H1 (cell line): ENCODE data around the gene FITM1. TPM values are rescaled to one million over a fixed set of nuclear protein-coding genes. Genes with fewer than 3 reads are reported as not detected.

Source experiments
- CTCF ChIA-PET: fragments of 300-600 bp; sonication (Branson Sonifier 250); formaldehyde crosslinking; loops from one replicate; lab custom pipeline; 2021; ENCODE audit not compliant: partially characterized antibody; lab: Charles Lee
- POLR2A ChIA-PET: fragments of 300-600 bp; sonication (Branson Sonifier 250); formaldehyde crosslinking; loops from one replicate; lab custom pipeline; 2021; ENCODE audit warnings: inconsistent platforms; ENCODE audit not compliant: partially characterized antibody; lab: Charles Lee
- DNase-seq, 2 experiments: peaks; one replicate each; pipeline versions ENCODE4 v3.0.0 to v3.0.0-alpha.2; 2010 to 2022; ENCODE audit warnings: low spot score in 2 of 2, low read depth in 1 of 2, mixed read lengths in 1 of 2
- FAIRE-seq: peaks from 2 replicates; lab custom pipeline; 2011; peaks lifted over from hg19 to GRCh38; lab: Jason Lieb, UNC
- H2AFZ ChIP-seq: 2 replicates; pipeline ENCODE4 v1.8.1; 2012; ENCODE audit warnings: low read length, inconsistent platforms
- H2AK5ac ChIP-seq: 2 replicates; pipeline ENCODE4 v1.6.1; 2013; ENCODE audit warnings: low read depth, low read length
- H2BK120ac ChIP-seq: replicated peaks from 2 replicates; pipeline ENCODE3; 2013; ENCODE audit warnings: low read depth, low read length, inconsistent platforms
- H2BK12ac ChIP-seq: 2 replicates; pipeline ENCODE4 v1.6.1; 2013; ENCODE audit warnings: low read depth, low read length
- H2BK15ac ChIP-seq: 2 replicates; pipeline ENCODE4 v1.6.1; 2013; ENCODE audit warnings: low read length
- H2BK20ac ChIP-seq: 2 replicates; pipeline ENCODE4 v1.6.1; 2013; ENCODE audit warnings: low read length
- H2BK5ac ChIP-seq: 2 replicates; pipeline ENCODE4 v1.6.1; 2013; ENCODE audit warnings: low read depth, low read length
- H3K14ac ChIP-seq: 2 replicates; pipeline ENCODE4 v1.6.1; 2013; ENCODE audit warnings: inconsistent platforms; ENCODE audit not compliant: insufficient read length
- H3K18ac ChIP-seq: 2 replicates; pipeline ENCODE4 v1.6.1; 2013; ENCODE audit warnings: low read length; ENCODE audit errors: extremely low read depth
- H3K23ac ChIP-seq: 2 replicates; pipeline ENCODE4 v1.6.1; 2013; ENCODE audit warnings: inconsistent platforms; ENCODE audit not compliant: insufficient read length
- H3K23me2 ChIP-seq: 2 replicates; pipeline ENCODE4 v1.6.1; 2013; ENCODE audit warnings: low read depth, low read length
- H3K27ac ChIP-seq: 2 replicates; pipeline ENCODE4 v1.6.1; 2011; ENCODE audit warnings: low read depth, low read length, inconsistent platforms
- H3K27me3 ChIP-seq, 4 experiments: replicated peaks in 1 of 4; 1 replicate in 1 of 4; 2 replicates in 3 of 4; pipeline versions ENCODE4 v1.6.1 to v1.8.1; 2011 to 2013; ENCODE audit warnings: low read length in 3 of 4, mild to moderate bottlenecking in 3 of 4, inconsistent platforms in 2 of 4, mixed read lengths in 2 of 4, moderate library complexity in 1 of 4; ENCODE audit not compliant: control insufficient read depth in 3 of 4, insufficient read depth in 3 of 4; ENCODE audit errors: extremely low read depth in 1 of 4
- H3K36me3 ChIP-seq, 4 experiments: 2 replicates each; pipeline versions ENCODE4 v1.6.1 to v1.8.1; 2011 to 2013; ENCODE audit warnings: mild to moderate bottlenecking in 4 of 4, low read length in 3 of 4, moderate library complexity in 2 of 4, control low read depth in 1 of 4, inconsistent platforms in 1 of 4; ENCODE audit not compliant: insufficient read depth in 4 of 4, control insufficient read depth in 2 of 4
- H3K4ac ChIP-seq: replicated peaks from 2 replicates; pipeline ENCODE3; 2013; ENCODE audit warnings: low read length, low read depth, mixed read lengths, inconsistent platforms; ENCODE audit not compliant: insufficient read length
- H3K4me1 ChIP-seq, 4 experiments: replicated peaks in 1 of 4; 1 replicate in 1 of 4; 2 replicates in 3 of 4; pipeline versions ENCODE4 v1.6.1 to v1.8.1; 2011 to 2013; ENCODE audit warnings: low read length in 3 of 4, inconsistent platforms in 2 of 4, mixed read lengths in 1 of 4; ENCODE audit not compliant: insufficient read depth in 4 of 4, control insufficient read depth in 3 of 4
- H3K4me2 ChIP-seq, 2 experiments: 2 replicates each; pipeline versions ENCODE4 v1.6.1 to v1.8.1; 2011 to 2013; ENCODE audit warnings: low read depth in 2 of 2, low read length in 2 of 2, control low read depth in 1 of 2, inconsistent platforms in 1 of 2, mild to moderate bottlenecking in 1 of 2; ENCODE audit not compliant: insufficient read depth in 1 of 2
- H3K4me3 ChIP-seq, 4 experiments: fragments of 200-600, 300-600 bp in 1 of 4; sonication (generic), shearing (Covaris generic), sonication (Bioruptor Twin) in 1 of 4; 2 replicates each; pipeline versions ENCODE4 v1.5.1 to v1.8.1; 2011 to 2016; ENCODE audit warnings: low read length in 4 of 4, low read depth in 3 of 4, control low read depth in 2 of 4, inconsistent platforms in 2 of 4, mild to moderate bottlenecking in 2 of 4, mixed read lengths in 1 of 4, moderate library complexity in 1 of 4; ENCODE audit not compliant: insufficient read depth in 2 of 4; ENCODE audit errors: extremely low read depth in 1 of 4
- H3K56ac ChIP-seq: replicated peaks from 2 replicates; pipeline ENCODE3; 2013; ENCODE audit warnings: low read depth, mild to moderate bottlenecking, mixed read lengths, low read length, inconsistent platforms; ENCODE audit not compliant: insufficient read length
- H3K79me1 ChIP-seq: 2 replicates; pipeline ENCODE4 v1.6.1; 2013; ENCODE audit warnings: low read depth, low read length, control low read depth
- H3K79me2 ChIP-seq, 2 experiments: 2 replicates each; pipeline versions ENCODE4 v1.6.1 to v1.8.1; 2012 to 2013; ENCODE audit warnings: low read length in 2 of 2, mild to moderate bottlenecking in 2 of 2, inconsistent platforms in 1 of 2; ENCODE audit not compliant: insufficient read depth in 2 of 2, control insufficient read depth in 1 of 2
- H3K9ac ChIP-seq, 4 experiments: replicated peaks in 1 of 4; 1 replicate in 1 of 4; 2 replicates in 3 of 4; pipeline versions ENCODE4 v1.6.1 to v1.8.1; 2011 to 2013; ENCODE audit warnings: low read depth in 3 of 4, low read length in 3 of 4, control low read depth in 2 of 4, mild to moderate bottlenecking in 2 of 4, moderate library complexity in 2 of 4, inconsistent platforms in 1 of 4; ENCODE audit errors: extremely low read depth in 1 of 4
- H3K9me3 ChIP-seq, 2 experiments: 2 replicates each; pipeline versions ENCODE4 v1.6.1 to v1.8.1; 2012 to 2013; ENCODE audit warnings: mild to moderate bottlenecking in 2 of 2, moderate library complexity in 2 of 2, control low read depth in 1 of 2, inconsistent platforms in 1 of 2, low read depth in 1 of 2, low read length in 1 of 2, mixed read lengths in 1 of 2; ENCODE audit not compliant: insufficient read depth in 2 of 2
- H4K20me1 ChIP-seq, 2 experiments: replicated peaks in 1 of 2; 2 replicates each; pipeline versions ENCODE3 to v1.8.1; 2011 to 2013; ENCODE audit warnings: inconsistent platforms in 2 of 2, low read length in 2 of 2, mild to moderate bottlenecking in 1 of 2; ENCODE audit not compliant: insufficient read depth in 2 of 2, control insufficient read depth in 1 of 2
- H4K5ac ChIP-seq: 2 replicates; pipeline ENCODE4 v1.6.1; 2013; ENCODE audit warnings: low read length, low read depth, mixed read lengths, inconsistent platforms; ENCODE audit not compliant: insufficient read length
- H4K8ac ChIP-seq: 2 replicates; pipeline ENCODE4 v1.8.0; 2013; ENCODE audit warnings: mild to moderate bottlenecking, moderate library complexity, low read length, inconsistent platforms; ENCODE audit not compliant: insufficient read depth; ENCODE audit errors: extremely low read depth
- H4K91ac ChIP-seq: replicated peaks from 2 replicates; pipeline ENCODE3; 2013; ENCODE audit warnings: low read length, mixed read lengths, inconsistent platforms; ENCODE audit not compliant: insufficient read length
- CEBPB ChIP-seq: IDR thresholded peaks from 2 replicates; pipeline ENCODE4 v1.6.1; 2012; ENCODE audit warnings: low read depth, low read length
- CTBP2 ChIP-seq: IDR thresholded peaks from 2 replicates; pipeline ENCODE4 v1.7.0; 2011; ENCODE audit warnings: borderline replicate concordance, mild to moderate bottlenecking, moderate library complexity, mixed read lengths, low read length; ENCODE audit not compliant: insufficient read depth, insufficient read length
- EZH2 ChIP-seq: fragments of 200-600 bp; sonication (generic); IDR thresholded peaks from 2 replicates; pipeline ENCODE4 v1.7.1; 2012; ENCODE audit warnings: low read depth, mild to moderate bottlenecking, moderate library complexity, low read length, inconsistent platforms; ENCODE audit not compliant: severe bottlenecking
- GTF2F1 ChIP-seq: IDR thresholded peaks from 2 replicates; pipeline ENCODE4 v1.6.1; 2012; ENCODE audit warnings: low read depth, low read length, improper control_type of control experiment, borderline replicate concordance
- JUND ChIP-seq: IDR thresholded peaks from 2 replicates; pipeline ENCODE4 v1.6.1; 2011; ENCODE audit warnings: mild to moderate bottlenecking, improper control_type of control experiment, low read length
- PHF8 ChIP-seq: fragments of 200-600 bp; sonication (generic); conservative IDR thresholded peaks from 2 replicates; pipeline ENCODE4 v1.7.1; 2012; ENCODE audit warnings: low read depth, mild to moderate bottlenecking, inconsistent platforms, low read length, moderate library complexity
- POLR2AphosphoS5 ChIP-seq: IDR thresholded peaks from 2 replicates; pipeline ENCODE4 v1.6.1; 2011; ENCODE audit warnings: low read depth, low read length
- RAD21 ChIP-seq, 2 experiments: IDR thresholded peaks in 1 of 2; conservative IDR thresholded peaks in 1 of 2; 2 replicates each; pipeline ENCODE4 v1.6.1; 2011; ENCODE audit warnings: low read depth in 2 of 2, low read length in 2 of 2, improper control_type of control experiment in 1 of 2, inconsistent platforms in 1 of 2, mild to moderate bottlenecking in 1 of 2, moderate library complexity in 1 of 2
- RBBP5 ChIP-seq: IDR thresholded peaks from 2 replicates; pipeline ENCODE4 v1.7.1; 2012; ENCODE audit warnings: low read depth, mild to moderate bottlenecking, inconsistent platforms, low read length, moderate library complexity, borderline replicate concordance
- TAF7 ChIP-seq: optimal IDR thresholded peaks from 2 replicates; pipeline ENCODE3; 2011; ENCODE audit warnings: low read depth, mild to moderate bottlenecking, inconsistent platforms, low read length, moderate library complexity, borderline replicate concordance
- TEAD4 ChIP-seq: IDR thresholded peaks from 2 replicates; pipeline ENCODE4 v1.6.1; 2012; ENCODE audit warnings: low read depth, low read length, inconsistent platforms, mixed read lengths
- WGBS, 2 experiments: shearing (Covaris generic) in 1 of 2; methylation state at CpG; one replicate each; pipeline versions ENCODE4 v1.1.6 to v1.1.7; 2013 to 2015; ENCODE audit warnings: low lambda C conversion rate in 2 of 2, mixed read lengths in 2 of 2, inconsistent platforms in 1 of 2, low coverage in 1 of 2, missing lambda C conversion rate in 1 of 2; ENCODE audit not compliant: insufficient replicate concordance in 2 of 2, insufficient coverage in 1 of 2, insufficient read length in 1 of 2; ENCODE audit errors: extremely low coverage in 1 of 2, missing lambda C conversion rate in 1 of 2; 5-methylcytosine and 5-hydroxymethylcytosine counted together
- polyA plus RNA-seq, 7 experiments: library from polyadenylated mRNA; depleted of rRNA in 3 of 7; stranded (reverse) in 5 of 7; unstranded in 2 of 7; fragments of >200 nt in 5 of 7; fragments of 200-250 nt in 2 of 7; gene quantifications; 1 replicate in 5 of 7; 2 replicates in 1 of 7; 4 replicates in 1 of 7; pipeline versions ENCODE4 v1.2.1 to v1.2.3, GENCODE V29; 2011 to 2013; ENCODE audit warnings: missing spikeins in 2 of 7, mixed read lengths in 2 of 7
- total RNA-seq: library from RNA; stranded (reverse); fragmentation: NEBNext Ultra II Directional; extraction: Animal tissue kit (Norgen Biotek cat#: 25700); gene quantifications from 2 replicates; pipeline ENCODE4 v1.2.1, GENCODE V29; 2021
- TF ChIP-seq, protein P1 (sequence below): IDR thresholded peaks from 2 replicates; pipeline ENCODE4 v1.6.1; 2011; ENCODE audit warnings: low read depth, mild to moderate bottlenecking, low read length; ENCODE audit not compliant: insufficient read depth

Gene FITM1
- total and polyA plus RNA-seq, 2 of the 8 experiments (the other 6 are each of a cell fraction or from before 2014, with no cell fraction given), result 0.53 to 0.76 TPM

GRCh38 chr14:24083462-24083861 lies 47.0 kb upstream of the FITM1 start:
- ChIA-PET CTCF (interaction anchor here (1.8 to 23.8 kb wide), 2 partner anchors 9 to 31 kb away, joined by 5 to 316 read pairs; partner anchors contain the start of genes DCAF11 and PCK2), POLR2A (interaction anchor here (1.2 to 27.2 kb wide), 3 partner anchors 14 to 25 kb away, joined by 4 to 626 read pairs (median 24); partner anchors contain the start of gene PCK2)
- Histone ChIP-seq H4K20me1 (no peaks in the 10 kb centered on the region), H4K5ac (no peak overlapping the region), H3K27me3 (peaks cover 0 to 10% (median 7%) of the 10 kb centered on the region in 4 experiments; a peak in 5 of 7 replicates), H3K9ac (no peak overlapping the region), H3K4me2 (no peak overlapping the region), H3K27ac (no peak overlapping the region), H3K4ac (no peak overlapping the region), H3K79me2 (no peaks in the 10 kb centered on the region), H3K4me3 (no peak overlapping the region), H4K8ac (no peak overlapping the region), H3K36me3 (no peaks in the 10 kb centered on the region), H2BK20ac (no peak overlapping the region), H2BK12ac (no peak overlapping the region), H3K56ac (no peak overlapping the region), H2BK120ac (no peak overlapping the region), H2AK5ac (no peak overlapping the region), H3K9me3 (no peaks in the 10 kb centered on the region), H3K23ac (no peak overlapping the region), H3K79me1 (no peaks in the 10 kb centered on the region), H3K18ac (no peak overlapping the region), H3K14ac (no peak overlapping the region), H4K91ac (no peak overlapping the region), H2BK15ac (0 out of 2 replicates have a peak overlapping the region, but pooled peaks have one; percentile 18), H3K23me2 (peaks cover 11% of the 10 kb centered on the region; the same call in 1 of the 2 replicates), H3K4me1 (peaks cover 0 to 17% (median 12%) of the 10 kb centered on the region in 4 experiments; a peak in 6 of 7 replicates), H2AFZ (no peak overlapping the region), H2BK5ac (no peak overlapping the region)
- no peak for FAIRE-seq
- 90% methylated on average over 3 of the region's 3 CpGs; no CpG with 5 or more reads in 1 of the 2 experiments for WGBS, 2 experiments
- no peak for DNase-seq
- TF ChIP-seq, protein P1, sequence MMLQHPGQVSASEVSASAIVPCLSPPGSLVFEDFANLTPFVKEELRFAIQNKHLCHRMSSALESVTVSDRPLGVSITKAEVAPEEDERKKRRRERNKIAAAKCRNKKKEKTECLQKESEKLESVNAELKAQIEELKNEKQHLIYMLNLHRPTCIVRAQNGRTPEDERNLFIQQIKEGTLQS, result no peak
- TF ChIP-seq TEAD4, result no peak
- no peak for TF ChIP-seq EZH2
- no peak for TF ChIP-seq GTF2F1
- TF ChIP-seq RBBP5, result no peak
- no peak for TF ChIP-seq RAD21 (IDR thresholded peaks at IDR 0.05 in 1 of 2, conservative IDR thresholded peaks at IDR 0.05 in 1 of 2; ENCODE audit: low read depth in 2 of 2, low read length in 2 of 2)
- TF ChIP-seq CEBPB, result no peak
- no peak for TF ChIP-seq JUND
- no peak for TF ChIP-seq CTBP2
- TF ChIP-seq PHF8, result no peak
- TF ChIP-seq TAF7, result no peak
- TF ChIP-seq POLR2AphosphoS5, result no peak
